Brain pericyte (primary cell): Measurements from ENCODE around the gene NMNAT2.
"Not testable (repeated sequence)": the region's sequence is repeated elsewhere in the genome, so short reads cannot be mapped to it uniquely, and the experiment has no call there.

Experiments
- DNase-seq: peaks from one replicate; pipeline ENCODE4 v3.0.0-alpha.2; 2012; ENCODE audit warnings: low read depth, low spot score

The NMNAT2 gene

GRCh38 chr1:183418696-183419095, 516 bp upstream of the NMNAT2 start:
- DNase-seq = no peak

GRCh38 chr1:183416850-183417771, 1.1 kb downstream of the NMNAT2 start:
- peak; percentile 10 for DNase-seq

GRCh38 chr1:183414365-183414764, 3.8 kb downstream of the NMNAT2 start:
- no peak for DNase-seq

- no peak for DNase-seq
Observed at GRCh38 chr1:183411091-183411490, 7.1 kb downstream of the NMNAT2 start.

GRCh38 chr1:183407961-183408360, 10.2 kb downstream of the NMNAT2 start:
- no peak for DNase-seq

- DNase-seq = no peak
Observed at GRCh38 chr1:183407474-183407873, 10.7 kb downstream of the NMNAT2 start.

- no peak for DNase-seq
Observed at GRCh38 chr1:183404476-183404875, 13.7 kb downstream of the NMNAT2 start.

GRCh38 chr1:183403498-183403897, 14.7 kb downstream of the NMNAT2 start:
- DNase-seq = no peak

- not testable (repeated sequence) for DNase-seq
Observed at GRCh38 chr1:183401565-183401964, 16.6 kb downstream of the NMNAT2 start.

- no peak for DNase-seq
Observed at GRCh38 chr1:183394435-183394834, 23.7 kb downstream of the NMNAT2 start.

GRCh38 chr1:183391863-183392262, 26.3 kb downstream of the NMNAT2 start:
- no peak for DNase-seq

GRCh38 chr1:183390561-183390960, 27.6 kb downstream of the NMNAT2 start:
- no peak for DNase-seq

GRCh38 chr1:183388735-183389134, 29.4 kb downstream of the NMNAT2 start:
- no peak for DNase-seq

- no peak for DNase-seq
Observed at GRCh38 chr1:183385340-183386144, 32.6 kb downstream of the NMNAT2 start.

- peak; percentile 78 for DNase-seq
Observed at GRCh38 chr1:183379951-183380350, 38.2 kb downstream of the NMNAT2 start.

- DNase-seq = no peak
Observed at GRCh38 chr1:183375381-183375780, 42.8 kb downstream of the NMNAT2 start.

- no peak for DNase-seq
Observed at GRCh38 chr1:183374825-183375224, 43.4 kb downstream of the NMNAT2 start.

- DNase-seq = no peak
Observed at GRCh38 chr1:183372586-183373230, 45.5 kb downstream of the NMNAT2 start.

GRCh38 chr1:183370399-183371058, 47.7 kb downstream of the NMNAT2 start:
- DNase-seq = no peak

GRCh38 chr1:183368213-183369108, 49.7 kb downstream of the NMNAT2 start:
- no peak for DNase-seq
